GM19328 (cell line): ENCODE measurements around the gene TRERF1.
"Not testable (repeated sequence)": the region's sequence is repeated elsewhere in the genome, so short reads cannot be mapped to it uniquely, and the experiment has no call there.

Experiments
- ATAC-seq: cut with Tn5 transposase; IDR thresholded peaks from one replicate; pipeline ENCODE4 v1.9.1; 2021; ENCODE audit warnings: mild to moderate bottlenecking, moderate library complexity; ENCODE audit not compliant: unreplicated experiment

TRERF1 gene

GRCh38 chr6:42203183-42203582 is 248.5 kb downstream of the TRERF1 start:
- no peak for ATAC-seq

GRCh38 chr6:42202131-42202915 is 249.4 kb downstream of the TRERF1 start:
- not testable (repeated sequence) for ATAC-seq

- no peak for ATAC-seq
Observed at GRCh38 chr6:42201382-42201781, 250.3 kb downstream of the TRERF1 start.

- ATAC-seq = no peak
Observed at GRCh38 chr6:42200035-42200434, 251.7 kb downstream of the TRERF1 start.

- no peak for ATAC-seq
Observed at GRCh38 chr6:42199106-42199981, 252.4 kb downstream of the TRERF1 start.

GRCh38 chr6:42197555-42198362 is 254.0 kb downstream of the TRERF1 start:
- ATAC-seq = no peak

- ATAC-seq = no peak
Observed at GRCh38 chr6:42195415-42195814, 256.3 kb downstream of the TRERF1 start.

GRCh38 chr6:42194056-42194455 is 257.7 kb downstream of the TRERF1 start:
- ATAC-seq = no peak

- ATAC-seq = no peak
Observed at GRCh38 chr6:42193491-42193894, 258.2 kb downstream of the TRERF1 start.

GRCh38 chr6:42192385-42192784 is 259.3 kb downstream of the TRERF1 start:
- not testable (repeated sequence) for ATAC-seq

GRCh38 chr6:42190554-42191183 is 261.1 kb downstream of the TRERF1 start:
- ATAC-seq = no peak

- no peak for ATAC-seq
Observed at GRCh38 chr6:42188406-42188805, 263.3 kb downstream of the TRERF1 start.

- ATAC-seq = no peak
Observed at GRCh38 chr6:42185597-42185996, 266.1 kb downstream of the TRERF1 start.

GRCh38 chr6:42184475-42184874 is 267.3 kb downstream of the TRERF1 start:
- no peak for ATAC-seq

GRCh38 chr6:42182101-42182500 is 269.6 kb downstream of the TRERF1 start:
- no peak for ATAC-seq

- no peak for ATAC-seq
Observed at GRCh38 chr6:42179945-42180313, 271.8 kb downstream of the TRERF1 start.

- no peak for ATAC-seq
Observed at GRCh38 chr6:42179261-42179944, 272.3 kb downstream of the TRERF1 start.

- no peak for ATAC-seq
Observed at GRCh38 chr6:42177514-42178364, 274.0 kb downstream of the TRERF1 start.

GRCh38 chr6:42176981-42177380 is 274.7 kb downstream of the TRERF1 start:
- ATAC-seq = no peak
